CD4-positive, alpha-beta T cell (primary cell): Measurements from ENCODE around the gene PPP4R2. TPM values are rescaled to one million over a fixed set of nuclear protein-coding genes. Genes with fewer than 3 reads are reported as not detected.

Source experiments
- ATAC-seq: fragments of 200-7000 bp; cut with Tn5 transposase; one replicate; pipeline ENCODE4 v1.10.0; 2022; ENCODE audit warnings: mild to moderate bottlenecking; ENCODE audit not compliant: poor library complexity
- CTCF ChIA-PET: fragments of 350-600 bp; sonication (Branson Sonifier 250); formaldehyde crosslinking; loops from one replicate; lab custom pipeline; 2021; ENCODE audit warnings: antibody characterized with exemption, inconsistent platforms; lab: Charles Lee
- POLR2A ChIA-PET: fragments of 350-600 bp; sonication (Branson Sonifier 250); formaldehyde crosslinking; loops from one replicate; lab custom pipeline; 2021; ENCODE audit warnings: antibody characterized with exemption, inconsistent platforms; lab: Charles Lee
- DNase-seq, 14 experiments: peaks; one replicate each; pipeline ENCODE4 v3.0.0-alpha.2; 2013 to 2020; ENCODE audit warnings: mixed read lengths in 2 of 14
- H3K27ac ChIP-seq, 2 donors: one replicate each; pipeline versions ENCODE4 v1.5.1 to v1.7.0; 2013; ENCODE audit warnings: low read length in 2 of 2, low read depth in 1 of 2, mild to moderate bottlenecking in 1 of 2
- H3K27me3 ChIP-seq, 2 experiments: 1 replicate in 1 of 2; 2 replicates in 1 of 2; pipeline versions ENCODE4 v1.6.1 to v1.7.0; 2013; ENCODE audit warnings: low read length in 2 of 2, control low read depth in 1 of 2, mild to moderate bottlenecking in 1 of 2, moderate library complexity in 1 of 2; ENCODE audit not compliant: insufficient read depth in 2 of 2, control insufficient read depth in 1 of 2
- H3K36me3 ChIP-seq: one replicate; pipeline ENCODE4 v1.6.1; 2013; ENCODE audit warnings: low read length, control low read depth; ENCODE audit not compliant: insufficient read depth
- H3K4me1 ChIP-seq: one replicate; pipeline ENCODE4 v1.6.1; 2013; ENCODE audit warnings: low read length, control low read depth; ENCODE audit not compliant: insufficient read depth
- H3K4me3 ChIP-seq: one replicate; pipeline ENCODE4 v1.5.1; 2013; ENCODE audit warnings: mild to moderate bottlenecking, low read length, moderate library complexity
- H3K9me3 ChIP-seq, 2 experiments: 1 replicate in 1 of 2; 2 replicates in 1 of 2; pipeline versions ENCODE4 v1.6.1 to v1.7.0; 2013; ENCODE audit warnings: low read length in 2 of 2, mild to moderate bottlenecking in 2 of 2, control low read depth in 1 of 2, moderate library complexity in 1 of 2; ENCODE audit not compliant: control insufficient read depth in 1 of 2, insufficient read depth in 1 of 2
- H3K27ac Mint-ChIP-seq: one replicate; pipeline ENCODE4 v1.8.0; 2020; ENCODE audit warnings: mixed read lengths
- H3K27me3 Mint-ChIP-seq: one replicate; pipeline ENCODE4 v1.8.0; 2021; ENCODE audit warnings: mixed read lengths
- H3K36me3 Mint-ChIP-seq: one replicate; pipeline ENCODE4 v1.8.0; 2021; ENCODE audit warnings: low read depth, mixed read lengths
- H3K4me1 Mint-ChIP-seq: one replicate; pipeline ENCODE4 v1.8.0; 2021; ENCODE audit warnings: low read depth, mixed read lengths
- H3K4me3 Mint-ChIP-seq: one replicate; pipeline ENCODE4 v1.8.0; 2020; ENCODE audit warnings: mild to moderate bottlenecking, mixed read lengths
- H3K9me3 Mint-ChIP-seq: one replicate; pipeline ENCODE4 v1.8.0; 2020; ENCODE audit warnings: mixed read lengths
- intact Hi-C, 2 experiments: fragments of 100-400 bp; cut with DNase I in 1 of 2; cut with micrococcal nuclease in 1 of 2; formaldehyde crosslinking; loops; one replicate each; pipeline versions ENCODE4 v1.15.1 to v1.9.0; 2023 to 2025; cut with DNase I, micrococcal nuclease
- total RNA-seq, 174 experiments: library from RNA in 2 of 174; stranded (reverse) in 2 of 174; gene quantifications; one replicate each; pipeline ENCODE4 v1.2.3 and lab custom pipeline; 2021 to 2026
- TF ChIP-seq, protein P1 (sequence below): fragments of 200-600 bp; IDR thresholded peaks from one replicate; pipeline ENCODE4 v1.8.0; 2022; ENCODE audit warnings: antibody characterized with exemption, mild to moderate bottlenecking

PPP4R2 gene
- total RNA-seq, 2 experiments from 2014 or later, result 67.8 to 80.3 TPM

DNA sequence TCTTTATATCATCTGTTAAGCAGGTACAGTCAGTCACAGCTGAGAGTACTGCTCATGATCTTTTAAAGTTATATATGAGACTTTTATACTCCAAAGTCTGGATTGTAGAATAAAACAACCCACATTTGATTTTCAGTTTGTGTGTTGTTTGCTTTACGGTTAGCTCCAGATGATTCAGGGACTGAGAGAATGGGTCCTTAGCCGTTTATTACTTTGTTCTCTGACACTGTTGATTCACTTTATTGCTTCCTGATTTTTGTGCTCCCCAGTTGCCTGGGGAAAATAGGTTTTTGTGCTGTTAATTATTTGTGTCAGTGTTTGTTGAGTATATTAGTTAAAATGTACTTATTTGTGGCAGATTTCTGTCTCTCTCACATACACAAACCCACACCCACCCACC is 56.2 kb downstream of the PPP4R2 start:
- Histone ChIP-seq H3K9me3 (no peaks in the 10 kb centered on the region), H3K27me3 (no peaks in the 10 kb centered on the region), H3K4me3 (no peak overlapping the region), H3K27ac (no peak overlapping the region), H3K4me1 (no peaks in the 10 kb centered on the region), H3K36me3 (peaks cover 7% of the 10 kb centered on the region)
- ATAC-seq (no peak), DNase-seq (no peak)
- TF ChIP-seq, protein P1, sequence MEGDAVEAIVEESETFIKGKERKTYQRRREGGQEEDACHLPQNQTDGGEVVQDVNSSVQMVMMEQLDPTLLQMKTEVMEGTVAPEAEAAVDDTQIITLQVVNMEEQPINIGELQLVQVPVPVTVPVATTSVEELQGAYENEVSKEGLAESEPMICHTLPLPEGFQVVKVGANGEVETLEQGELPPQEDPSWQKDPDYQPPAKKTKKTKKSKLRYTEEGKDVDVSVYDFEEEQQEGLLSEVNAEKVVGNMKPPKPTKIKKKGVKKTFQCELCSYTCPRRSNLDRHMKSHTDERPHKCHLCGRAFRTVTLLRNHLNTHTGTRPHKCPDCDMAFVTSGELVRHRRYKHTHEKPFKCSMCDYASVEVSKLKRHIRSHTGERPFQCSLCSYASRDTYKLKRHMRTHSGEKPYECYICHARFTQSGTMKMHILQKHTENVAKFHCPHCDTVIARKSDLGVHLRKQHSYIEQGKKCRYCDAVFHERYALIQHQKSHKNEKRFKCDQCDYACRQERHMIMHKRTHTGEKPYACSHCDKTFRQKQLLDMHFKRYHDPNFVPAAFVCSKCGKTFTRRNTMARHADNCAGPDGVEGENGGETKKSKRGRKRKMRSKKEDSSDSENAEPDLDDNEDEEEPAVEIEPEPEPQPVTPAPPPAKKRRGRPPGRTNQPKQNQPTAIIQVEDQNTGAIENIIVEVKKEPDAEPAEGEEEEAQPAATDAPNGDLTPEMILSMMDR, result no peak
- ChIA-PET CTCF (no interaction called here), POLR2A (no interaction called here)
- peak overlapping the region; percentile 66 for H3K27ac Mint-ChIP-seq
- intact Hi-C loops, result loop anchor here in 1 of 2 experiments (10.0 kb wide), 1 partner anchor 388 kb away; no protein-coding TSS in a partner anchor
- H3K4me1 Mint-ChIP-seq, result peaks cover 32% of the 10 kb centered on the region
- no peaks in the 10 kb centered on the region for H3K9me3 Mint-ChIP-seq
- H3K36me3 Mint-ChIP-seq, result peaks cover 26% of the 10 kb centered on the region
- no peak overlapping the region for H3K4me3 Mint-ChIP-seq
- no peaks in the 10 kb centered on the region for H3K27me3 Mint-ChIP-seq

- no peaks in the 10 kb centered on the region for H3K4me1 ChIP-seq
- no peaks in the 10 kb centered on the region for H3K9me3 Mint-ChIP-seq
- H3K4me1 Mint-ChIP-seq, result peaks cover 32% of the 10 kb centered on the region
- H3K9me3 ChIP-seq, result no peaks in the 10 kb centered on the region
- ChIA-PET POLR2A (interaction anchor here (1.5 kb wide), 1 partner anchor 204 kb away, joined by 10 read pairs; no protein-coding TSS in a partner anchor), CTCF (interaction anchor here (1.3 to 2.8 kb wide), 8 partner anchors 10 to 206 kb away, joined by 3 to 34 read pairs (median 10); partner anchors contain the start of genes PPP4R2 and SHQ1)
- H3K27ac Mint-ChIP-seq, result peak overlapping the region; percentile 18
- no peak for ATAC-seq
- TF ChIP-seq, protein P1, result no peak
- H3K27ac ChIP-seq, result no peak overlapping the region
- no peaks in the 10 kb centered on the region for H3K27me3 ChIP-seq
- peaks cover 9% of the 10 kb centered on the region for H3K36me3 ChIP-seq
- H3K27me3 Mint-ChIP-seq, result no peaks in the 10 kb centered on the region
- DNase-seq, result no peak
- intact Hi-C loops, result loop anchor here (5.0 to 10.0 kb wide), 2 partner anchors 58 to 391 kb away; partner anchors contain the start of gene PPP4R2 (in 2 of the 2)
- no peak overlapping the region for H3K4me3 ChIP-seq
- H3K36me3 Mint-ChIP-seq, result peaks cover 25% of the 10 kb centered on the region
- no peak overlapping the region for H3K4me3 Mint-ChIP-seq
Measured at GRCh38 chr3:73055583-73055982, 59.0 kb downstream of the PPP4R2 start.

- ATAC-seq, result peak; percentile 48
- CTCF ChIA-PET, result interaction anchor here (0.6 to 2.8 kb wide), 20 partner anchors 10 to 1326 kb away, joined by 3 to 34 read pairs (median 4); partner anchors contain the start of genes PPP4R2 and SHQ1
Measured at GRCh38 chr3:73056014-73056844, 59.6 kb downstream of the PPP4R2 start.

More at GRCh38 chr3:73056014-73056844, 59.6 kb downstream of the PPP4R2 start:
- Mint-ChIP-seq H3K4me1 (peaks cover 28% of the 10 kb centered on the region), H3K27me3 (no peaks in the 10 kb centered on the region), H3K36me3 (peaks cover 24% of the 10 kb centered on the region), H3K4me3 (no peak overlapping the region), H3K9me3 (no peaks in the 10 kb centered on the region), H3K27ac (peak overlapping the region; percentile 18)
- intact Hi-C loops, result loop anchor here (1.0 to 10.0 kb wide), 5 partner anchors 59 to 1181 kb away; partner anchors contain the start of gene PPP4R2 (in 2 of the 2)
- H3K4me1 ChIP-seq, result no peaks in the 10 kb centered on the region
- peaks cover 11% of the 10 kb centered on the region for H3K36me3 ChIP-seq
- TF ChIP-seq, protein P1, result peak; percentile 79
- peak in 3 of 14 experiments; percentile 40 to 68 (median 44) for DNase-seq
- no peak overlapping the region for H3K4me3 ChIP-seq
- H3K9me3 ChIP-seq, result no peaks in the 10 kb centered on the region
- POLR2A ChIA-PET, result interaction anchor here (1.0 to 1.5 kb wide), 7 partner anchors 57 to 208 kb away, joined by 3 to 10 read pairs (median 4); partner anchors contain the start of genes PPP4R2 and SHQ1
- H3K27ac ChIP-seq, result no peak overlapping the region
- no peaks in the 10 kb centered on the region for H3K27me3 ChIP-seq
